SK-N-MC (cell line): Measurements from ENCODE around the gene CDS1.

Experiments
- EZH2 ChIP-seq: fragments of 200-600 bp; sonication (generic); IDR thresholded peaks from one replicate; pipeline ENCODE4 v1.6.1; 2017; ENCODE audit warnings: antibody characterized with exemption
- FOXP2 ChIP-seq: optimal IDR thresholded peaks from 2 replicates; pipeline ENCODE3; 2011; ENCODE audit warnings: mild to moderate bottlenecking, moderate library complexity; ENCODE audit not compliant: insufficient read depth; ENCODE audit errors: extremely low read length, control extremely low read depth
- POLR2AphosphoS5 ChIP-seq: IDR thresholded peaks from 2 replicates; pipeline ENCODE4 v1.6.1; 2012; ENCODE audit warnings: mild to moderate bottlenecking, low read depth, low read length, borderline replicate concordance

DNA sequence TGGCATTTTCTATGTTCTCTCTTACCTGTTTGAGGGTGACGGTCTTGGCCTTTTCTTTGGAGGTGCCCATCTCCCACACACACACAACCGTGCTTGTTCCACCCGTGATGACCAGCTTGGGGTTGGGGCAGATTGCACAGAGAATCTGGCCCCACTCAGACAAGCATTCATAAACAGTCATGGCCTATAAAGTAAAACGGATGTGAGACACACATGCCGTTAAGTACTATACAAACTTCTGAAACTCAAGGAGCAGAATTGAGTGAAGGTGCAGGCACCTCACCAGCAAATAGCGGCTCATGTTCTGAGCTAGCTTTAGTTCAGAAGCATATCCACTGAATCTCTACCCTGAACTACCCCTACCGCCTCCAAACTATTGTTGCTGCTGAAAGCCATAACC, 107.6 kb downstream of the CDS1 start:
- TF ChIP-seq POLR2AphosphoS5 (no peak), EZH2 (no peak), FOXP2 (no peak)
